Type B pancreatic cell (in vitro differentiated cells): ENCODE measurements around the gene OSBPL3. TPM values are rescaled to one million over a fixed set of nuclear protein-coding genes. Genes with fewer than 3 reads are reported as not detected.

Experiments used
- DNase-seq: peaks from one replicate; pipeline ENCODE4 v3.0.0; 2021; ENCODE audit warnings: mixed read lengths; ENCODE audit not compliant: unreplicated experiment; ENCODE audit errors: extremely low spot score
- H3K27ac Mint-ChIP-seq: 2 replicates; pipeline ENCODE4 v1.8.0; 2021; ENCODE audit warnings: mild to moderate bottlenecking, mixed read lengths
- H3K27me3 Mint-ChIP-seq: 2 replicates; pipeline ENCODE4 v1.8.0; 2021; ENCODE audit warnings: mixed read lengths
- H3K36me3 Mint-ChIP-seq: 2 replicates; pipeline ENCODE4 v1.8.0; 2021; ENCODE audit warnings: mixed read lengths
- H3K4me1 Mint-ChIP-seq: one replicate; pipeline ENCODE4 v1.8.0; 2021; ENCODE audit warnings: mixed read lengths; ENCODE audit not compliant: unreplicated experiment
- H3K4me3 Mint-ChIP-seq: 2 replicates; pipeline ENCODE4 v1.8.0; 2021; ENCODE audit warnings: mild to moderate bottlenecking, mixed read lengths
- H3K9me3 Mint-ChIP-seq: 2 replicates; pipeline ENCODE4 v1.8.0; 2021; ENCODE audit warnings: mixed read lengths
- total RNA-seq: library from RNA; stranded (reverse); gene quantifications from 2 replicates; pipeline ENCODE4 v1.2.1, GENCODE V29; 2021; ENCODE audit warnings: low replicate concordance
- TF ChIP-seq, protein P1 (sequence below): fragments of 200-600 bp; sonication (generic); conservative IDR thresholded peaks from 2 replicates; pipeline ENCODE4 v1.5.0; 2021; ENCODE audit warnings: antibody characterized with exemption, mild to moderate bottlenecking

Gene OSBPL3
- total RNA-seq, 1 donor from 2014 or later: 18.3 TPM

GRCh38 chr7:24987331-24987842 is 7.4 kb upstream of the OSBPL3 start:
- no peaks in the 10 kb centered on the region for H3K4me1 Mint-ChIP-seq
- no peak overlapping the region for H3K4me3 Mint-ChIP-seq
- no peak overlapping the region for H3K27ac Mint-ChIP-seq
- H3K27me3 Mint-ChIP-seq: peaks cover 39% of the 10 kb centered on the region
- no peaks in the 10 kb centered on the region for H3K9me3 Mint-ChIP-seq
- no peaks in the 10 kb centered on the region for H3K36me3 Mint-ChIP-seq
- DNase-seq: no peak
- TF ChIP-seq, protein P1, sequence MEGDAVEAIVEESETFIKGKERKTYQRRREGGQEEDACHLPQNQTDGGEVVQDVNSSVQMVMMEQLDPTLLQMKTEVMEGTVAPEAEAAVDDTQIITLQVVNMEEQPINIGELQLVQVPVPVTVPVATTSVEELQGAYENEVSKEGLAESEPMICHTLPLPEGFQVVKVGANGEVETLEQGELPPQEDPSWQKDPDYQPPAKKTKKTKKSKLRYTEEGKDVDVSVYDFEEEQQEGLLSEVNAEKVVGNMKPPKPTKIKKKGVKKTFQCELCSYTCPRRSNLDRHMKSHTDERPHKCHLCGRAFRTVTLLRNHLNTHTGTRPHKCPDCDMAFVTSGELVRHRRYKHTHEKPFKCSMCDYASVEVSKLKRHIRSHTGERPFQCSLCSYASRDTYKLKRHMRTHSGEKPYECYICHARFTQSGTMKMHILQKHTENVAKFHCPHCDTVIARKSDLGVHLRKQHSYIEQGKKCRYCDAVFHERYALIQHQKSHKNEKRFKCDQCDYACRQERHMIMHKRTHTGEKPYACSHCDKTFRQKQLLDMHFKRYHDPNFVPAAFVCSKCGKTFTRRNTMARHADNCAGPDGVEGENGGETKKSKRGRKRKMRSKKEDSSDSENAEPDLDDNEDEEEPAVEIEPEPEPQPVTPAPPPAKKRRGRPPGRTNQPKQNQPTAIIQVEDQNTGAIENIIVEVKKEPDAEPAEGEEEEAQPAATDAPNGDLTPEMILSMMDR: no peak

- no peaks in the 10 kb centered on the region for H3K9me3 Mint-ChIP-seq
- DNase-seq: no peak
- TF ChIP-seq, protein P1: peak; percentile 46
- H3K27ac Mint-ChIP-seq: no peak overlapping the region
- no peaks in the 10 kb centered on the region for H3K36me3 Mint-ChIP-seq
- peaks cover 3% of the 10 kb centered on the region for H3K4me1 Mint-ChIP-seq
- H3K27me3 Mint-ChIP-seq: peaks cover 65% of the 10 kb centered on the region
- H3K4me3 Mint-ChIP-seq: no peak overlapping the region
Observed at GRCh38 chr7:24982917-24983316, 2.9 kb upstream of the OSBPL3 start.

- peaks cover 6% of the 10 kb centered on the region for H3K4me1 Mint-ChIP-seq
- no peak for DNase-seq
- no peaks in the 10 kb centered on the region for H3K9me3 Mint-ChIP-seq
- peaks cover 68% of the 10 kb centered on the region for H3K27me3 Mint-ChIP-seq
- peak overlapping the region; percentile 86 for H3K4me3 Mint-ChIP-seq
- peak overlapping the region; percentile 97 for H3K27ac Mint-ChIP-seq
- TF ChIP-seq, protein P1: no peak
- no peaks in the 10 kb centered on the region for H3K36me3 Mint-ChIP-seq
Observed at GRCh38 chr7:24981171-24981951, 1.4 kb upstream of the OSBPL3 start.

GRCh38 chr7:24980534-24981170 is 674 bp upstream of the OSBPL3 start:
- H3K4me3 Mint-ChIP-seq: peak overlapping the region; percentile 86
- no peak for DNase-seq
- peaks cover 71% of the 10 kb centered on the region for H3K27me3 Mint-ChIP-seq
- peak overlapping the region; percentile 97 for H3K27ac Mint-ChIP-seq
- no peaks in the 10 kb centered on the region for H3K9me3 Mint-ChIP-seq
- TF ChIP-seq, protein P1: peak; percentile 23
- H3K36me3 Mint-ChIP-seq: no peaks in the 10 kb centered on the region
- H3K4me1 Mint-ChIP-seq: peaks cover 8% of the 10 kb centered on the region

GRCh38 chr7:24979470-24979862 is 512 bp downstream of the OSBPL3 start:
- TF ChIP-seq, protein P1: peak; percentile 70
- peaks cover 71% of the 10 kb centered on the region for H3K27me3 Mint-ChIP-seq
- DNase-seq: peak; percentile 76
- H3K36me3 Mint-ChIP-seq: no peaks in the 10 kb centered on the region
- no peaks in the 10 kb centered on the region for H3K9me3 Mint-ChIP-seq
- H3K27ac Mint-ChIP-seq: peak overlapping the region; percentile 87
- H3K4me1 Mint-ChIP-seq: peaks cover 8% of the 10 kb centered on the region
- peak overlapping the region; percentile 92 for H3K4me3 Mint-ChIP-seq
